Activated CD4-positive, alpha-beta T cell treated with anti-CD3 and anti-CD28 coated beads, Interleukin-2, amount 50 U/mL, for 16 hours (primary cell): ENCODE measurements around the gene DNAJB7.
"Not testable (repeated sequence)": the region's sequence is repeated elsewhere in the genome, so short reads cannot be mapped to it uniquely, and the experiment has no call there.

Source experiments
- DNase-seq: peaks from one replicate; pipeline ENCODE4 v3.0.0-alpha.2; 2020

DNAJB7 gene

GRCh38 chr22:40838486-40838885 is 23.4 kb downstream of the DNAJB7 start:
- no peak for DNase-seq

- DNase-seq: no peak
Measured at GRCh38 chr22:40834619-40835018, 27.3 kb downstream of the DNAJB7 start.

GRCh38 chr22:40829131-40829530 is 32.8 kb downstream of the DNAJB7 start:
- DNase-seq: no peak

GRCh38 chr22:40826984-40827741 is 34.8 kb downstream of the DNAJB7 start:
- no peak for DNase-seq

- DNase-seq: not testable (repeated sequence)
Measured at GRCh38 chr22:40826292-40826691, 35.6 kb downstream of the DNAJB7 start.

GRCh38 chr22:40823426-40823825 is 38.5 kb downstream of the DNAJB7 start:
- no peak for DNase-seq

GRCh38 chr22:40819599-40820140 is 42.2 kb downstream of the DNAJB7 start:
- DNase-seq: peak; percentile 29

- peak; percentile 89 for DNase-seq
Measured at GRCh38 chr22:40818747-40819598, 42.9 kb downstream of the DNAJB7 start, which contains the start of gene SLC25A17. SLC25A17 (minus strand) TSS chr22:40819346; CDS start chr22:40819248, 98 bp downstream.

- DNase-seq: peak; percentile 36
Measured at GRCh38 chr22:40818192-40818746, 43.6 kb downstream of the DNAJB7 start.

- peak; percentile 5 for DNase-seq
Measured at GRCh38 chr22:40817737-40818136, 44.2 kb downstream of the DNAJB7 start.

- DNase-seq: no peak
Measured at GRCh38 chr22:40813912-40814315, 48.0 kb downstream of the DNAJB7 start.
